CD8-positive, alpha-beta memory T cell (primary cell): ENCODE measurements around the gene KAT7. TPM values are rescaled to one million over a fixed set of nuclear protein-coding genes. Genes with fewer than 3 reads are reported as not detected.

Experiments used
- CTCF ChIA-PET: fragments of 350-600 bp; sonication (Branson Sonifier 250); formaldehyde crosslinking; loops from one replicate; lab custom pipeline; 2021; ENCODE audit warnings: antibody characterized with exemption; lab: Charles Lee
- POLR2A ChIA-PET: fragments of 350-600 bp; sonication (Branson Sonifier 250); formaldehyde crosslinking; loops from one replicate; lab custom pipeline; 2021; ENCODE audit warnings: antibody characterized with exemption; lab: Charles Lee
- DNase-seq, 5 donors: peaks; one replicate each; pipeline versions ENCODE4 v3.0.0 to v3.0.0-alpha.2; 2020 to 2022; ENCODE audit warnings: mixed read lengths in 1 of 5
- H3K27ac ChIP-seq: one replicate; pipeline ENCODE4 v1.7.0; 2013; ENCODE audit warnings: low read depth, mild to moderate bottlenecking, low read length, moderate library complexity
- H3K27me3 ChIP-seq: 2 replicates; pipeline ENCODE4 v1.7.0; 2013; ENCODE audit warnings: low read length, mild to moderate bottlenecking; ENCODE audit not compliant: insufficient read depth, poor library complexity, severe bottlenecking
- H3K36me3 ChIP-seq: 2 replicates; pipeline ENCODE4 v1.7.0; 2013; ENCODE audit warnings: mild to moderate bottlenecking, low read length, moderate library complexity; ENCODE audit not compliant: insufficient read depth
- H3K4me1 ChIP-seq: 2 replicates; pipeline ENCODE4 v1.7.0; 2013; ENCODE audit warnings: mild to moderate bottlenecking, low read length, moderate library complexity; ENCODE audit not compliant: insufficient read depth
- H3K4me3 ChIP-seq: 2 replicates; pipeline ENCODE4 v1.7.0; 2013; ENCODE audit warnings: mild to moderate bottlenecking, low read length
- H3K9me3 ChIP-seq: 2 replicates; pipeline ENCODE4 v1.7.0; 2013; ENCODE audit warnings: mild to moderate bottlenecking, low read length
- H3K27ac Mint-ChIP-seq, 8 donors: one replicate each; pipeline ENCODE4 v1.8.0; 2020 to 2021; ENCODE audit warnings: mixed read lengths in 8 of 8, mild to moderate bottlenecking in 6 of 8, inconsistent platforms in 3 of 8, moderate library complexity in 3 of 8
- H3K27me3 Mint-ChIP-seq, 2 donors: one replicate each; pipeline ENCODE4 v1.8.0; 2020 to 2021; ENCODE audit warnings: mixed read lengths in 2 of 2, mild to moderate bottlenecking in 1 of 2, moderate library complexity in 1 of 2
- H3K36me3 Mint-ChIP-seq, 3 donors: one replicate each; pipeline ENCODE4 v1.8.0; 2020 to 2021; ENCODE audit warnings: mixed read lengths in 3 of 3, inconsistent platforms in 1 of 3, mild to moderate bottlenecking in 1 of 3
- H3K4me1 Mint-ChIP-seq, 3 donors: one replicate each; pipeline ENCODE4 v1.8.0; 2020 to 2021; ENCODE audit warnings: mixed read lengths in 3 of 3, inconsistent platforms in 1 of 3, mild to moderate bottlenecking in 1 of 3
- H3K4me3 Mint-ChIP-seq, 7 donors: one replicate each; pipeline ENCODE4 v1.8.0; 2020 to 2021; ENCODE audit warnings: mixed read lengths in 7 of 7, mild to moderate bottlenecking in 6 of 7, moderate library complexity in 4 of 7, inconsistent platforms in 2 of 7
- H3K9me3 Mint-ChIP-seq, 5 donors: one replicate each; pipeline ENCODE4 v1.8.0; 2020 to 2022; ENCODE audit warnings: mixed read lengths in 5 of 5, mild to moderate bottlenecking in 3 of 5, moderate library complexity in 2 of 5, inconsistent platforms in 1 of 5
- polyA plus RNA-seq: library from polyadenylated mRNA; unstranded; fragments of 300-500 nt; fragmentation: Illumina TruSeq; gene quantifications from one replicate; pipeline ENCODE4 v1.2.3, GENCODE V29; 2021
- total RNA-seq, 2 experiments: library from RNA; stranded (reverse); gene quantifications; one replicate each; pipeline ENCODE4 v1.2.3, GENCODE V29; 2021

Gene KAT7
- total and polyA plus RNA-seq, 3 experiments from 2014 or later: 58.1 to 75.8 (median 66.1) TPM

GRCh38 chr17:49746791-49747490 is 41.5 kb upstream of the KAT7 start:
- CTCF ChIA-PET: interaction anchor here (0.8 to 3.7 kb wide), 11 partner anchors 10 to 190 kb away, joined by 3 to 23 read pairs (median 3); partner anchors contain the start of genes FAM117A and SLC35B1
- H3K27ac Mint-ChIP-seq: peak overlapping the region; percentile 94 to 99 (median 97)
- no peaks in the 10 kb centered on the region for H3K27me3 Mint-ChIP-seq
- H3K4me1 Mint-ChIP-seq: peaks cover 76 to 90% (median 89%) of the 10 kb centered on the region in 3 donors
- peaks cover 6 to 44% (median 8%) of the 10 kb centered on the region in 3 donors for H3K36me3 Mint-ChIP-seq
- Histone ChIP-seq H3K4me3 (peak overlapping the region; percentile 40), H3K36me3 (no peaks in the 10 kb centered on the region), H3K4me1 (peaks cover 89% of the 10 kb centered on the region), H3K27ac (peak overlapping the region; percentile 52), H3K9me3 (no peaks in the 10 kb centered on the region), H3K27me3 (no peaks in the 10 kb centered on the region)
- H3K9me3 Mint-ChIP-seq: no peaks in the 10 kb centered on the region
- peak in 2 of 5 donors; percentile 46 to 60 for DNase-seq
- POLR2A ChIA-PET: interaction anchor here (0.7 to 5.5 kb wide), 5 partner anchors 8 to 42 kb away, joined by 4 to 70 read pairs (median 24); partner anchors contain the start of genes FAM117A and KAT7
- peak overlapping the region; percentile 76 to 90 (median 83) for H3K4me3 Mint-ChIP-seq

DNA sequence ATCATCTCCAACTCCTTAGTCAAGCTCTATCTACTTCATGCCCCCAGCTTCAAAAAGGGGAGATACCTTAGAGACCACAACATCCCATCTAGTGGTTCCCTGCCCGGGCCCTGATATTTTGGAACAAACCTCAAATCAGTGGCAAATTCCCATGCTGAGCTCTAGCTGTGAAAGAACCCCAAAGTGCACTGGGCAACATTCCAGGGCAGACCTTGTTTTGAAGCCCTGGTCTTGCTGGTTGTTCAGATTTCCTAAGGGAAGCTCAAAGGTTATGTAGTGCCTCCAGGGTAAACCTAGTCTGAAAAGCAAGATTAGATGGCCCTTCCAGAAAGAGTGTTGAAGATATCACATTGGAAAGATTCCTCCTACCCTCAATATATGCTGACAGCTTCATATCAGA is 40.8 kb upstream of the KAT7 start:
- Histone ChIP-seq H3K27ac (peak overlapping the region; percentile 52), H3K4me1 (peaks cover 89% of the 10 kb centered on the region), H3K36me3 (no peaks in the 10 kb centered on the region), H3K9me3 (no peaks in the 10 kb centered on the region), H3K4me3 (peak overlapping the region; percentile 26), H3K27me3 (no peaks in the 10 kb centered on the region)
- peak overlapping the region; percentile 94 to 99 (median 97) for H3K27ac Mint-ChIP-seq
- POLR2A ChIA-PET: interaction anchor here (1.2 to 5.5 kb wide), 5 partner anchors 8 to 71 kb away, joined by 3 to 70 read pairs (median 24); partner anchors contain the start of genes FAM117A and KAT7
- peaks cover 76 to 90% (median 89%) of the 10 kb centered on the region in 3 donors for H3K4me1 Mint-ChIP-seq
- CTCF ChIA-PET: interaction anchor here (1.0 to 3.7 kb wide), 11 partner anchors 8 to 191 kb away, joined by 3 to 23 read pairs (median 5); partner anchors contain the start of genes FAM117A and SLC35B1
- no peaks in the 10 kb centered on the region for H3K9me3 Mint-ChIP-seq
- peaks cover 3 to 44% (median 6%) of the 10 kb centered on the region in 3 donors for H3K36me3 Mint-ChIP-seq
- H3K27me3 Mint-ChIP-seq: no peaks in the 10 kb centered on the region
- DNase-seq: no peak
- peak overlapping the region; percentile 76 to 90 (median 83) for H3K4me3 Mint-ChIP-seq

- ChIA-PET POLR2A (interaction anchor here (0.8 to 5.5 kb wide), 8 partner anchors 9 to 70 kb away, joined by 3 to 70 read pairs (median 6); partner anchors contain the start of genes FAM117A and KAT7), CTCF (interaction anchor here (1.0 to 3.7 kb wide), 7 partner anchors 9 to 42 kb away, joined by 3 to 23 read pairs (median 8); partner anchors contain the start of genes FAM117A and SLC35B1)
- Mint-ChIP-seq H3K4me1 (peaks cover 75 to 90% (median 89%) of the 10 kb centered on the region in 3 donors), H3K27me3 (no peaks in the 10 kb centered on the region), H3K9me3 (no peaks in the 10 kb centered on the region), H3K4me3 (peak overlapping the region; percentile 73 to 83 (median 82)), H3K27ac (peak overlapping the region; percentile 94 to 99 (median 97)), H3K36me3 (peaks cover 0 to 43% (median 6%) of the 10 kb centered on the region in 3 donors)
- H3K9me3 ChIP-seq: no peaks in the 10 kb centered on the region
- DNase-seq: peak in 3 of 5 donors; percentile 46 to 63 (median 49)
- H3K27ac ChIP-seq: peak overlapping the region; percentile 52
- no peaks in the 10 kb centered on the region for H3K27me3 ChIP-seq
- H3K4me1 ChIP-seq: peaks cover 89% of the 10 kb centered on the region
- H3K4me3 ChIP-seq: peak overlapping the region; percentile 26
- no peaks in the 10 kb centered on the region for H3K36me3 ChIP-seq
These were observed 40.3 kb upstream of the KAT7 start for GRCh38 chr17:49748223-49748622.

- H3K36me3 ChIP-seq: no peaks in the 10 kb centered on the region
- DNase-seq: peak; percentile 49 to 80 (median 60)
- H3K9me3 Mint-ChIP-seq: no peaks in the 10 kb centered on the region
- H3K4me3 ChIP-seq: peak overlapping the region; percentile 26
- CTCF ChIA-PET: interaction anchor here (1.0 to 3.7 kb wide), 8 partner anchors 9 to 1405 kb away, joined by 3 to 23 read pairs (median 6); partner anchors contain the start of genes FAM117A, NME1 and SLC35B1
- H3K27me3 Mint-ChIP-seq: no peaks in the 10 kb centered on the region
- H3K27ac Mint-ChIP-seq: peak overlapping the region; percentile 94 to 99 (median 97)
- peak overlapping the region; percentile 52 for H3K27ac ChIP-seq
- H3K27me3 ChIP-seq: no peaks in the 10 kb centered on the region
- H3K4me1 ChIP-seq: peaks cover 90% of the 10 kb centered on the region
- H3K36me3 Mint-ChIP-seq: peaks cover 0 to 48% (median 6%) of the 10 kb centered on the region in 3 donors
- H3K4me1 Mint-ChIP-seq: peaks cover 80 to 93% (median 92%) of the 10 kb centered on the region in 3 donors
- peak overlapping the region; percentile 73 to 83 (median 82) for H3K4me3 Mint-ChIP-seq
- H3K9me3 ChIP-seq: no peaks in the 10 kb centered on the region
- POLR2A ChIA-PET: interaction anchor here (0.8 to 5.5 kb wide), 9 partner anchors 8 to 70 kb away, joined by 3 to 70 read pairs (median 5); partner anchors contain the start of genes FAM117A and KAT7
These were observed 39.7 kb upstream of the KAT7 start for GRCh38 chr17:49748791-49749190.

DNA sequence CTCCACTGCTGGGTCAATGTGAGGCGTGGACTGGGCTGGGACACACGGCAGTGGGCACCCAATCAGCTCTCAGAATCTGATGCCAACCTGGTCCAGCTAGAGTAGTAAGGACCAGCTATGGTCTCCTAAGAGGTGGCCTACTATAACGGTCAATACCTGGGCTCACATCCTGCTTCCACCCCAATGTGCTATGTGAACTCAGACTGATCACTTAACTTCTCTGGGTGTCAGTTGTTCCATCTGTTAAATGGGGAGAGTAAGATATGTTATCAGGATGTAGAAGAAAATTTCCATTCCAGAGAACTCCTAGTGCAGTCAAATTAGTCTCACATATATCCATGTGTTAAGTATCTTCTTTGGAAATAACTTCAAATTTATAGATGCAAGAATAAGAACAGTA is 38.8 kb upstream of the KAT7 start:
- Histone ChIP-seq H3K36me3 (no peaks in the 10 kb centered on the region), H3K27me3 (no peaks in the 10 kb centered on the region), H3K9me3 (no peaks in the 10 kb centered on the region), H3K4me3 (no peak overlapping the region), H3K4me1 (peaks cover 90% of the 10 kb centered on the region), H3K27ac (peak overlapping the region; percentile 52)
- ChIA-PET CTCF (interaction anchor here (1.2 to 3.7 kb wide), 4 partner anchors 10 to 1404 kb away, joined by 3 to 17 read pairs (median 6); partner anchors contain the start of gene NME1), POLR2A (interaction anchor here (1.1 to 5.5 kb wide), 3 partner anchors 13 to 41 kb away, joined by 5 to 70 read pairs (median 8); partner anchors contain the start of gene FAM117A)
- peak overlapping the region in 6 of 7 donors; percentile 17 to 83 (median 54) for H3K4me3 Mint-ChIP-seq
- H3K27ac Mint-ChIP-seq: peak overlapping the region; percentile 94 to 99 (median 97)
- DNase-seq: no peak
- no peaks in the 10 kb centered on the region for H3K9me3 Mint-ChIP-seq
- peaks cover 76 to 93% (median 91%) of the 10 kb centered on the region in 3 donors for H3K4me1 Mint-ChIP-seq
- H3K27me3 Mint-ChIP-seq: no peaks in the 10 kb centered on the region
- H3K36me3 Mint-ChIP-seq: peaks cover 0 to 49% (median 6%) of the 10 kb centered on the region in 3 donors

DNA sequence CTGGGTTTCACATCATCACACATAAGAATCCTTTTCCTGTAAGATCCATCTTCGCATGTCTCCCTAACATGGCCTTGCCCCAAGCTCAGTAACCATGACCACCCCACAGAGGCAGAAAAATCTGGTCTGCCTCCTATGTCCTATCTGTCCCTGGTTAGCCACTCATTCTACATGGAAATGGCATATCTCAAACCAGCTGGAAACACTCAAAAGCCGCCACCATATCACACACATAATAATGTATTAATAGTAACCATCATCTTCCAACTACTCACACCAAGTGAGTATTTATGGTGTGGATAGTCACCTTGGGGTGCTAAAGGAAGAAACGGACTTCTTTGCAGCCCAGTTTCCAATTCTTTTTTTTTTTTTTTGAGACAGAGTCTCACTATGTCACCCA is 36.0 kb upstream of the KAT7 start:
- Histone ChIP-seq H3K27me3 (no peaks in the 10 kb centered on the region), H3K4me1 (peaks cover 90% of the 10 kb centered on the region), H3K4me3 (no peak overlapping the region), H3K9me3 (no peaks in the 10 kb centered on the region), H3K36me3 (no peaks in the 10 kb centered on the region), H3K27ac (no peak overlapping the region)
- CTCF ChIA-PET: interaction anchor here (0.6 to 1.7 kb wide), 6 partner anchors 10 to 437 kb away, joined by 3 to 5 read pairs (median 4); partner anchors contain the start of gene SLC35B1
- Mint-ChIP-seq H3K9me3 (no peaks in the 10 kb centered on the region), H3K4me1 (peaks cover 73 to 92% (median 89%) of the 10 kb centered on the region in 3 donors), H3K27ac (peak overlapping the region; percentile 78 to 93 (median 84)), H3K27me3 (no peaks in the 10 kb centered on the region), H3K4me3 (peak overlapping the region in 5 of 7 donors; percentile 3 to 60 (median 23)), H3K36me3 (peaks cover 3 to 58% (median 6%) of the 10 kb centered on the region in 3 donors)
- no peak for DNase-seq
- POLR2A ChIA-PET: interaction anchor here (0.6 to 1.2 kb wide), 5 partner anchors 10 to 97 kb away, joined by 3 to 8 read pairs (median 3); partner anchors contain the start of gene KAT7

DNA sequence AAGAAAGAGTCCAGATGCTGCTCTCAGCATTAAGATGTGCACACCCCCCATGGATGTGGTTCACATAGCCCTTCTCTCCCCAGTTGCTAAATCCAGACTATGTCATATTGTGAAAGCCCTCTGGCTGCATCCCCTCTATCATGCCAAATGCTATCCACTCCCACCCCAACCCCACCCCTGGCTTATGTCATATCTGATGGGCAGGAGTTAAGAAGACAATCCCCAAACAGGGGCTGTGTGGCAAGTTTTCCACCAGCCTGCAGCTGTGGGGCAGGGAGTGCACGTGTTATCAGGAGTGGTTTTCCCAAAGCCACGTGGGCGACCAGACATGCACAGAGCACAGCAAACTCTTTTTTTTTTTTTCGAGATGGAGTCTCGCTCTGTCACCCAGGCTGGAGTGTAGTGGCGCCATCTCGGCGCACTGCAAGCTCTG is 34.5 kb upstream of the KAT7 start:
- no peaks in the 10 kb centered on the region for H3K27me3 Mint-ChIP-seq
- no peak overlapping the region for H3K27ac ChIP-seq
- H3K4me3 Mint-ChIP-seq: peak overlapping the region in 5 of 7 donors; percentile 13 to 87 (median 55)
- H3K9me3 ChIP-seq: no peaks in the 10 kb centered on the region
- no peaks in the 10 kb centered on the region for H3K36me3 ChIP-seq
- H3K27ac Mint-ChIP-seq: peak overlapping the region; percentile 78 to 97 (median 85)
- DNase-seq: no peak
- H3K36me3 Mint-ChIP-seq: peaks cover 6 to 62% (median 6%) of the 10 kb centered on the region in 3 donors
- H3K4me1 Mint-ChIP-seq: peaks cover 68 to 87% (median 82%) of the 10 kb centered on the region in 3 donors
- H3K27me3 ChIP-seq: no peaks in the 10 kb centered on the region
- no peaks in the 10 kb centered on the region for H3K9me3 Mint-ChIP-seq
- H3K4me1 ChIP-seq: peaks cover 83% of the 10 kb centered on the region
- ChIA-PET POLR2A (no interaction called here), CTCF (interaction anchor here (1.1 to 1.7 kb wide), 2 partner anchors 10 to 14 kb away, joined by 3 to 4 read pairs; no protein-coding TSS in a partner anchor)
- no peak overlapping the region for H3K4me3 ChIP-seq
